Epithelial cell of proximal tubule (primary cell): ENCODE data around the gene PIF1. TPM values are rescaled to one million over a fixed set of nuclear protein-coding genes. Genes with fewer than 3 reads are reported as not detected.
"Not testable (repeated sequence)": the region's sequence is repeated elsewhere in the genome, so short reads cannot be mapped to it uniquely, and the experiment has no call there.

Experiments used
- DNase-seq: peaks from one replicate; pipeline ENCODE4 v3.0.0-alpha.2; 2011; ENCODE audit warnings: low read depth
- H3K4me3 ChIP-seq: 2 replicates; pipeline ENCODE4 v1.5.1; 2011; ENCODE audit warnings: low read depth, mild to moderate bottlenecking, low read length
- CTCF ChIP-seq: conservative IDR thresholded peaks from 2 replicates; pipeline ENCODE4 v1.5.1; 2012; ENCODE audit warnings: low read depth, mild to moderate bottlenecking, low read length
- total RNA-seq: library from RNA; depleted of rRNA; stranded (reverse); fragments of >200 nt; gene quantifications from 2 replicates; pipeline ENCODE4 v1.2.3, GENCODE V29; 2015

Gene PIF1
- total RNA-seq, 1 donor from 2014 or later, result 23.3 TPM

DNA sequence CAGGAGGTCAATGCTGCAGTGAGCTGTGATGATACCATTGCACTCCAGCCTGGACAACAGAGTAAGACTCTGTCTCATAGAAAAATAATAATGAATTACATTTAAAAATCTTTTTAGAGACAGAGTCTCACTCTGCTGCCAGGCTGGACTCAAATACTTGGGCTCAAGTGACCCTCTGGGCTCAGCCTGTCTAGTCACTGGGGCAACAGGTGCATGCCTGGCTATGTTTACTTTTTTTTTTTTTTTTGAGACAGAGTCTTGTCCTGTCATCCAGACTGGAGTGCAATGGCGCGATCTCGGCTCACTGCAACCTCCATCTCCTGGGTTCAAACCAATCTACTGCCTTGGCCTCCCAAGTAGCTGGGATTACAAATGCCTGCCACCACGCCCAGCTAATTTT, 8.2 kb upstream of the PIF1 start:
- H3K4me3 ChIP-seq, result no peak overlapping the region
- TF ChIP-seq CTCF, result no peak
- DNase-seq, result no peak

- no peak for TF ChIP-seq CTCF
- DNase-seq, result no peak
- no peak overlapping the region for H3K4me3 ChIP-seq
Measured at GRCh38 chr15:64828985-64829384, 3.5 kb upstream of the PIF1 start.

GRCh38 chr15:64824929-64825430, 467 bp downstream of the PIF1 start:
- DNase-seq, result no peak
- no peak for TF ChIP-seq CTCF
- peak overlapping the region; percentile 67 for H3K4me3 ChIP-seq

DNA sequence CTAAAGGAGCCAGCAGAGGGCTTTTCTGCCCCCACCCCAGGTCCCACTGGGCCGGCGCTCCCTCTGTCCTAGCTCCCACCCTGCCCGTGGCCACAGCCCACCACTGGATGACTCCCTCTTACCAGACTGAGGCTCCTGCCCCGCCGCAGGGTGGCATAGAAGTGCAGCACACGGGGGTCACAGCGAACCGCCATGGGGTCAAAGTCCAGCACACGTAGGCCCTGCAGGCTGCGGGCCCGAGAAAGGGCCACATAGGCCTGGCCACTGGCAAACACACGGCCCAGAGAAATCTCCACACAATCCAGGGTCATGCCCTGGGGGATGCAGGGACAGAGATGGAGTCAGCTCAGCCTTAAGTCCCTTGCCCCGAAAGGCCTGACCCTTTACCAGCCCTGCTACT, 9.0 kb downstream of the PIF1 start:
- no peak overlapping the region for H3K4me3 ChIP-seq
- DNase-seq, result no peak
- no peak for TF ChIP-seq CTCF

DNA sequence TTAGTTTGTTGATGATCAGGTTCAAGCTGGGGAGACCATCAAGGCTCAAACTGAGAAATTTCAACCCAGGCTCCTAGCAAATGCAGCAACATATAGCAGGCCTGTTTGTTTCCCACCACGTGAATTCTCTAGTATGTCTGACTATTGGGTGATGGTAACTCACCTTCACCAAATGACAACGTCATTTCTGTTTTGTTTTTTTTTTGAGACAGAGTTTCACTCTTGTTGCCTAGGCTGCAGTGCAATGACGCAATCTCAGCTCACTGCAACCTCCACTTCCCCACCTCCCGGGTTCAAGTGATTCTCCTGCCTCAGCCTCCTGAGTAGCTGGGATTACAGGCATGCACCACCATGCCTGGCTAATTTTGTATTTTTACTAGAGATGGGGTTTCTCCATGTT, 10.5 kb downstream of the PIF1 start:
- not testable (repeated sequence) for H3K4me3 ChIP-seq, DNase-seq

- H3K4me3 ChIP-seq, DNase-seq: not testable (repeated sequence)
Measured at GRCh38 chr15:64814283-64814682, 11.2 kb downstream of the PIF1 start.

- H3K4me3 ChIP-seq, result no peak overlapping the region
- no peak for DNase-seq
- TF ChIP-seq CTCF, result no peak
Measured at GRCh38 chr15:64813075-64813474, 12.4 kb downstream of the PIF1 start.

DNA sequence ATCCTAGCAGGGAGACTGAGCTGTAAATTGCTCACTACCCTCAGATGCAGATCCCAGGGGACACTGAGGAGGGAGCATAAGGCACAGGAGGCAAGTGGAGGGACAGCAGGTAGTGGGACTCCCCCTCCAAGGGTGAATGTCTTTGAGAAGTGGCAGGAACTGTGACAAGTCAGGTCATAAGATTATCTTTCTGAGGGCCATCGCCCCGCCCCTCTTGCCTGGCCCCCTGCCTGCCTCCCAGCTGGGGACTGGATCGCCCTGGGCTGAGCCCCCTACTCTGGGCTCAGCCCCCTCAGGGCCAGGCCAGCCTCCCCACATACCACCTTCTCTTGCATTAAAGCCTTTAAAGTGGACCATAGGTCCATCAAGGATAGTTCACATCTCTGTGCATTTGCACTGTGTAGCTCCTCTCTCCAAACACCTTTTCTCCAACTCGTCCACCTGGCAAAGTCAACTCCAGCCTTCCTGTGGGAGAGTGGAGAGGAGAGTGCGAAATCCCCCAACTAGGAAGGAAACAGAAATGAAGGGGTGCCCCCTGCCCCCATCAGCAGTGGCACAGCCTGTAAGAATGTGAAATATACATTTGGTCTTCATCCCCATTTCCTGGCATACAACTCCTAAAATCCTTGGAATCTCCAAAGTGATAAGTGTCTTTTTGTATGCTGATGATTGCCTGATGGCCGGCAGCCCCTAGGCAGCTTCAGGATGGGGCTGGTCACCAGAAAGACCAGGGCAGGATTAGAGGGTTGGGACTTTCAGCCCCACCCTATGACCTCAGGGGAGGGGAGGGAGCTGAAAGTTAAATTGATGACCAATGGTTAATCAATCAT, 14.7 kb downstream of the PIF1 start:
- H3K4me3 ChIP-seq, result no peak overlapping the region
- DNase-seq, result no peak
- TF ChIP-seq CTCF, result no peak
